GM18520 (cell line): Measurements from ENCODE around the gene PLOD2.

Experiments used
- ATAC-seq: cut with Tn5 transposase; IDR thresholded peaks from one replicate; pipeline ENCODE4 v1.9.1; 2021; ENCODE audit not compliant: unreplicated experiment

Gene PLOD2

DNA sequence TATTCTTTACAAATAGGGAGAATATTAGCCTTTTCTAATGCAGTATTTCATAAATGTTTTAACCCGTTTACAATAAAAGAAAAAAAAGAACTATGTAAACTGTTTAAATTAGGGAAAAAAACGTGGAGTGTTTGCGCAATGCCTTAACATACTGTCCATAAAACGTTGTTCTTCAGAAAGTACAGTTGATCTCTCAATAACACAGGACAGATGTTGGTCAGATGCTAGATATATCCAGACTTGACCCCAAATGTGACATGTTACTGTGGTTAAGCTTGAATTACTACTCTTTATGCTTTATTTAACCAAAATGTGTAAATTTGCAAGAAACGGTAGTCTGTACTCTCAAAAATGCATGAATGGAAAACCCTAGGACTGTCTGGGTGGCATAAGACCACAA, 110.3 kb downstream of the PLOD2 start:
- no peak for ATAC-seq

- ATAC-seq: no peak
Observed at GRCh38 chr3:146047485-146047884, 113.5 kb downstream of the PLOD2 start.

- ATAC-seq: no peak
Observed at GRCh38 chr3:146044046-146044445, 116.9 kb downstream of the PLOD2 start.

DNA sequence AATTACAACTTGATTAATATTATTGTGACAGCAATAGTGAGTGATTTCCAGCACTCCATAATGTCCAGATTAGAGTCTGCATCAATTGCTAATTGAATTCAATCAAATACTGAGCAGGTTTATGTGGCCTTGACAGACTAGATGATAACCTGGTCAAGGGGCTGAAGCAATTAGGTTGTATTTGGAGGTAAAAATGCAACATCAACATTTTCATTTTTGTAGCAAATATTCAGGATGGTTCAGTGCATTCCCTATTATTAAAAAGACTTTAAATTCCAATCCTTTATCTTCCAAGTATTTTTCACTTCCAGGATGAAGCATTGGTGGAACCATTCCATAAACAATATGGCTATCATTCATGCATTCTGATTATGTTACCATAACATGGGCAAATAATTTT, 120.4 kb downstream of the PLOD2 start:
- ATAC-seq: no peak

DNA sequence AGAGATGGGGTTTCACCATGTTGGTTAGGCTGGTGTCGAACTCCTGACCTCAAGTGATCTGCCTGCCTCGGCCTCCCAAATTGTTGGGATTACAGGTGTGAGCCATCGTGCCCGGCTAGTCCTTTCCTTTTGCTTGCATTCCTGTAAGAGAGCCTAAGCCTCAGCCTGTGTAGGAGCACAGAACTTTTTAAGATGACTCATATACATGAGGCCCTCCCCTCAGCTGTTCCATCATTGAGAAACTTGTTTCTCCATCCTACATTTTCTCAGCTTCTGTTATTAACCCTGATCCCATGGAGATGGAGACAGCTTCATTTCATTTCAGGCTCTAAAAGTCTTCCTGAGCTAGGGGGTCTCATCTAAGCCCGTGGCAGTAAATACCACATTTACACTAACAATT, 123.3 kb downstream of the PLOD2 start:
- no peak for ATAC-seq

GRCh38 chr3:146036281-146036680, 124.7 kb downstream of the PLOD2 start:
- no peak for ATAC-seq

- no peak for ATAC-seq
Observed at GRCh38 chr3:146035366-146035765, 125.6 kb downstream of the PLOD2 start.

GRCh38 chr3:146033950-146034349, 127.0 kb downstream of the PLOD2 start:
- no peak for ATAC-seq

GRCh38 chr3:146026547-146026946, 134.4 kb downstream of the PLOD2 start:
- no peak for ATAC-seq

GRCh38 chr3:146024260-146024659, 136.7 kb downstream of the PLOD2 start:
- no peak for ATAC-seq

- no peak for ATAC-seq
Observed at GRCh38 chr3:146020969-146021368, 140.0 kb downstream of the PLOD2 start.

DNA sequence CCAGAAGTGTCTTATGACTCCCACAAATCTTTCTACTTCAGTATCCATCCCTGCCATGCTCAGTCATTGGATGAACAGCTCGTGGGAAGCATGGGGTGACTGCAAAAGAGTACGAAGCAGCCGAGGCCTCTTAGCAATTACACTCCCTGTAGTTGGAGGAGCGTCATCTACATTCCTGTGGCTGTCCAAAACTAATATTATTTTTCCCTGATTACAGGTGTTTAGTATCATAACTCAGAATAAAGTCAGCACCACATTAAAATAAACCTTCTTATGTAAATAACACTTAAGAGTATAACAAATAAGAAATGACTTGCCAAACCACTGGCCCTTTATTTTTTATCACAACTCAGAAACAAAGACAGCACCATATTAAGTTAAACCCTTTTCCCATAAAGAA, 141.5 kb downstream of the PLOD2 start:
- ATAC-seq: no peak
